ENCODE measurements around the gene STARD6. TPM values are rescaled to one million over a fixed set of nuclear protein-coding genes. Genes with fewer than 3 reads are reported as not detected.
"Not testable (repeated sequence)": the region's sequence is repeated elsewhere in the genome, so short reads cannot be mapped to it uniquely, and the experiment has no call there.

The STARD6 gene
- total RNA-seq, 1 donor from 2014 or later, result not detected

- H3K4me3 Mint-ChIP-seq (ENCODE audit: unreplicated experiment), result no peak overlapping the region
- no peaks in the 10 kb centered on the region for H3K9me3 Mint-ChIP-seq (ENCODE audit: unreplicated experiment)
- H3K27me3 Mint-ChIP-seq (ENCODE audit: unreplicated experiment), result no peaks in the 10 kb centered on the region
- TF ChIP-seq, protein P1, sequence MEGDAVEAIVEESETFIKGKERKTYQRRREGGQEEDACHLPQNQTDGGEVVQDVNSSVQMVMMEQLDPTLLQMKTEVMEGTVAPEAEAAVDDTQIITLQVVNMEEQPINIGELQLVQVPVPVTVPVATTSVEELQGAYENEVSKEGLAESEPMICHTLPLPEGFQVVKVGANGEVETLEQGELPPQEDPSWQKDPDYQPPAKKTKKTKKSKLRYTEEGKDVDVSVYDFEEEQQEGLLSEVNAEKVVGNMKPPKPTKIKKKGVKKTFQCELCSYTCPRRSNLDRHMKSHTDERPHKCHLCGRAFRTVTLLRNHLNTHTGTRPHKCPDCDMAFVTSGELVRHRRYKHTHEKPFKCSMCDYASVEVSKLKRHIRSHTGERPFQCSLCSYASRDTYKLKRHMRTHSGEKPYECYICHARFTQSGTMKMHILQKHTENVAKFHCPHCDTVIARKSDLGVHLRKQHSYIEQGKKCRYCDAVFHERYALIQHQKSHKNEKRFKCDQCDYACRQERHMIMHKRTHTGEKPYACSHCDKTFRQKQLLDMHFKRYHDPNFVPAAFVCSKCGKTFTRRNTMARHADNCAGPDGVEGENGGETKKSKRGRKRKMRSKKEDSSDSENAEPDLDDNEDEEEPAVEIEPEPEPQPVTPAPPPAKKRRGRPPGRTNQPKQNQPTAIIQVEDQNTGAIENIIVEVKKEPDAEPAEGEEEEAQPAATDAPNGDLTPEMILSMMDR (IDR thresholded peaks at IDR 0.05; ENCODE audit: partially characterized antibody, unreplicated experiment), result no peak
- H3K36me3 Mint-ChIP-seq (ENCODE audit: unreplicated experiment), result peaks cover 5% of the 10 kb centered on the region
- no peaks in the 10 kb centered on the region for H3K4me1 Mint-ChIP-seq (ENCODE audit: low read depth, unreplicated experiment)
- no peak overlapping the region for H3K27ac Mint-ChIP-seq (ENCODE audit: unreplicated experiment)
- no peak for DNase-seq
These were observed 54.2 kb downstream of the STARD6 start for GRCh38 chr18:54303408-54303807.

GRCh38 chr18:54298991-54299390, 58.7 kb downstream of the STARD6 start:
- H3K4me3 Mint-ChIP-seq (ENCODE audit: unreplicated experiment); H3K36me3 Mint-ChIP-seq (ENCODE audit: unreplicated experiment); H3K9me3 Mint-ChIP-seq (ENCODE audit: unreplicated experiment); H3K27ac Mint-ChIP-seq (ENCODE audit: unreplicated experiment); H3K27me3 Mint-ChIP-seq (ENCODE audit: unreplicated experiment); H3K4me1 Mint-ChIP-seq (ENCODE audit: low read depth, unreplicated experiment); DNase-seq: not testable (repeated sequence)

DNA sequence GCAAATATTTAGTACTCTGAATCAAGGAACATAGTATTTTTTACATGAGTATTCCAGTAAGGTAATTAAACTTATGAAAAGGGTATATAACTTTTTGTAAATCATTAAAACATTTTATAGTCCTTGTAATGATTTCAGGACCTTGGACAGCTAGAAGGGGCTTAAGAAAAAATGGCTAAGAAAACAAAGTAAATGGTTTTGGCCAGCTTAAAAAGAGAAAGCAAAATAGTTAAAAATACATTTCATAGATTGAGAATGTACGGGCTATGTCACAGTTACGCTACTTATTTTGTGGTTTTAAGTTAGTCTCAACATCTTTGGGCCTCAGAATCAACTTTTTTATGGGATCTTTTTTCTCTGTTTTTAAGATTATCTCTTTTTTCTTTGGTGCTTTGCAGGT, 61.6 kb downstream of the STARD6 start:
- Mint-ChIP-seq H3K27ac (ENCODE audit: unreplicated experiment) (no peak overlapping the region), H3K9me3 (ENCODE audit: unreplicated experiment) (no peaks in the 10 kb centered on the region), H3K4me3 (ENCODE audit: unreplicated experiment) (no peak overlapping the region), H3K36me3 (ENCODE audit: unreplicated experiment) (peaks cover 9% of the 10 kb centered on the region), H3K27me3 (ENCODE audit: unreplicated experiment) (peaks cover 2% of the 10 kb centered on the region), H3K4me1 (ENCODE audit: low read depth, unreplicated experiment) (no peaks in the 10 kb centered on the region)
- TF ChIP-seq, protein P1 (IDR thresholded peaks at IDR 0.05; ENCODE audit: partially characterized antibody, unreplicated experiment), result no peak
- DNase-seq, result no peak

GRCh38 chr18:54294274-54294673, 63.4 kb downstream of the STARD6 start:
- Mint-ChIP-seq H3K27ac (ENCODE audit: unreplicated experiment) (no peak overlapping the region), H3K9me3 (ENCODE audit: unreplicated experiment) (no peaks in the 10 kb centered on the region), H3K27me3 (ENCODE audit: unreplicated experiment) (peaks cover 2% of the 10 kb centered on the region), H3K4me3 (ENCODE audit: unreplicated experiment) (no peak overlapping the region), H3K4me1 (ENCODE audit: low read depth, unreplicated experiment) (no peaks in the 10 kb centered on the region), H3K36me3 (ENCODE audit: unreplicated experiment) (peaks cover 6% of the 10 kb centered on the region)
- TF ChIP-seq, protein P1 (IDR thresholded peaks at IDR 0.05; ENCODE audit: partially characterized antibody, unreplicated experiment), result no peak
- DNase-seq, result no peak

- Mint-ChIP-seq H3K4me1 (ENCODE audit: low read depth, unreplicated experiment) (peaks cover 1% of the 10 kb centered on the region), H3K27me3 (ENCODE audit: unreplicated experiment) (no peaks in the 10 kb centered on the region), H3K27ac (ENCODE audit: unreplicated experiment) (no peak overlapping the region), H3K9me3 (ENCODE audit: unreplicated experiment) (no peaks in the 10 kb centered on the region), H3K36me3 (ENCODE audit: unreplicated experiment) (peaks cover 8% of the 10 kb centered on the region), H3K4me3 (ENCODE audit: unreplicated experiment) (no peak overlapping the region)
- TF ChIP-seq, protein P1 (IDR thresholded peaks at IDR 0.05; ENCODE audit: partially characterized antibody, unreplicated experiment), result no peak
- no peak for DNase-seq
These were observed 72.5 kb downstream of the STARD6 start for GRCh38 chr18:54284981-54285785.

Data from glutamatergic neuron (in vitro differentiated cells).